Peyer's patch (tissue), 4 donors: Measurements from ENCODE around the gene DEXI. TPM values are rescaled to one million over a fixed set of nuclear protein-coding genes. Genes with fewer than 3 reads are reported as not detected.
"Not testable (repeated sequence)": the region's sequence is repeated elsewhere in the genome, so short reads cannot be mapped to it uniquely, and the experiment has no call there.

Source experiments
- DNase-seq, 3 donors: peaks; one replicate each; pipeline ENCODE4 v3.0.0-alpha.2; 2017 to 2019
- H3K27ac ChIP-seq, 4 donors: fragments of 200-600 bp; sonication (generic); one replicate each; pipeline ENCODE4 v1.5.1; 2016 to 2019
- H3K27me3 ChIP-seq, 2 donors: fragments of 200-600 bp; sonication (generic); one replicate each; pipeline ENCODE4 v1.5.1; 2019
- H3K36me3 ChIP-seq, 3 donors: fragments of 200-600 bp; sonication (generic); one replicate each; pipeline ENCODE4 v1.5.1; 2016 to 2019
- H3K4me1 ChIP-seq, 4 donors: fragments of 200-600 bp; sonication (generic); one replicate each; pipeline ENCODE4 v1.5.1; 2016 to 2019
- H3K4me3 ChIP-seq, 4 donors: fragments of 200-600 bp; sonication (generic); 1 replicate in 3 of 4; 2 replicates in 1 of 4; pipeline ENCODE4 v1.5.1; 2016 to 2019; ENCODE audit warnings: mild to moderate bottlenecking in 1 of 4
- H3K9me3 ChIP-seq, 4 donors: fragments of 200-600 bp; sonication (generic); one replicate each; pipeline ENCODE4 v1.5.1; 2016 to 2019; ENCODE audit warnings: mild to moderate bottlenecking in 1 of 4
- POLR2A ChIP-seq, 2 donors: fragments of 450-650 bp; IDR thresholded peaks; one replicate each; pipeline ENCODE4 v1.5.1; 2017; ENCODE audit warnings: antibody characterized with exemption in 2 of 2, mild to moderate bottlenecking in 2 of 2, moderate library complexity in 2 of 2
- total RNA-seq, 4 donors: library from RNA; depleted of rRNA; stranded (reverse); fragments of >200 nt; gene quantifications; one replicate each; pipeline ENCODE4 v1.1.0, GENCODE V29; 2016
- TF ChIP-seq, protein P1 (sequence below), 6 experiments: fragments of 450-650 bp in 4 of 6; fragments of 200-600 bp in 2 of 6; sonication (generic) in 1 of 6; IDR thresholded peaks; one replicate each; pipeline ENCODE4 v1.5.1; 2017 to 2019; ENCODE audit warnings: antibody characterized with exemption in 6 of 6, mild to moderate bottlenecking in 3 of 6, moderate library complexity in 1 of 6

Gene DEXI
- total RNA-seq, 4 donors from 2014 or later: 39.8 to 69.3 (median 60.9) TPM

DNA sequence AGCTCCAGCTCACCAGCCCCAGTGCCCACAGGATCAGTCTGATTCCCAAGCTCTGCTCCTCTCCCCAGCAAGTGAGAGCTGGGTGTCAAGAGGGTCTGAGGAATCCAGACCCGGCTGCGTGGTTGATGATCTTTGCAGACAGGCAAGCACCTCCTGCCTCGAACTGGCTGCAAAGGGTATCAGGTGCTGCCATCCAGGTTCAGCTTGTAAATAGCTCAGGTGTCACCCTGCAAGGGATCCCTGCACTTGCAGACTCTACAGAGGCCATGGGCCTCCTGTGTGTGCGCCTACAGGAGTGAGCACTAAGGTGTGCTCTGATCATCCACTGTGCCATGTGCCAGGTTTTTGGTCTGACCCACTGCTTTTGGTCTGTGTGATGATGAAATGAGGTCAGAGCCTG is 16.2 kb downstream of the DEXI start:
- H3K36me3 ChIP-seq: peaks cover 0 to 50% (median 0%) of the 10 kb centered on the region in 3 donors
- H3K9me3 ChIP-seq: no peaks in the 10 kb centered on the region
- no peak overlapping the region for H3K27ac ChIP-seq
- H3K27me3 ChIP-seq: no peaks in the 10 kb centered on the region
- H3K4me3 ChIP-seq: no peak overlapping the region
- no peak for DNase-seq
- peaks cover 0 to 14% (median 0%) of the 10 kb centered on the region in 4 donors for H3K4me1 ChIP-seq
- TF ChIP-seq, protein P1, sequence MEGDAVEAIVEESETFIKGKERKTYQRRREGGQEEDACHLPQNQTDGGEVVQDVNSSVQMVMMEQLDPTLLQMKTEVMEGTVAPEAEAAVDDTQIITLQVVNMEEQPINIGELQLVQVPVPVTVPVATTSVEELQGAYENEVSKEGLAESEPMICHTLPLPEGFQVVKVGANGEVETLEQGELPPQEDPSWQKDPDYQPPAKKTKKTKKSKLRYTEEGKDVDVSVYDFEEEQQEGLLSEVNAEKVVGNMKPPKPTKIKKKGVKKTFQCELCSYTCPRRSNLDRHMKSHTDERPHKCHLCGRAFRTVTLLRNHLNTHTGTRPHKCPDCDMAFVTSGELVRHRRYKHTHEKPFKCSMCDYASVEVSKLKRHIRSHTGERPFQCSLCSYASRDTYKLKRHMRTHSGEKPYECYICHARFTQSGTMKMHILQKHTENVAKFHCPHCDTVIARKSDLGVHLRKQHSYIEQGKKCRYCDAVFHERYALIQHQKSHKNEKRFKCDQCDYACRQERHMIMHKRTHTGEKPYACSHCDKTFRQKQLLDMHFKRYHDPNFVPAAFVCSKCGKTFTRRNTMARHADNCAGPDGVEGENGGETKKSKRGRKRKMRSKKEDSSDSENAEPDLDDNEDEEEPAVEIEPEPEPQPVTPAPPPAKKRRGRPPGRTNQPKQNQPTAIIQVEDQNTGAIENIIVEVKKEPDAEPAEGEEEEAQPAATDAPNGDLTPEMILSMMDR (IDR thresholded peaks at IDR 0.05): no peak
- no peak for TF ChIP-seq POLR2A (IDR thresholded peaks at IDR 0.05)

DNA sequence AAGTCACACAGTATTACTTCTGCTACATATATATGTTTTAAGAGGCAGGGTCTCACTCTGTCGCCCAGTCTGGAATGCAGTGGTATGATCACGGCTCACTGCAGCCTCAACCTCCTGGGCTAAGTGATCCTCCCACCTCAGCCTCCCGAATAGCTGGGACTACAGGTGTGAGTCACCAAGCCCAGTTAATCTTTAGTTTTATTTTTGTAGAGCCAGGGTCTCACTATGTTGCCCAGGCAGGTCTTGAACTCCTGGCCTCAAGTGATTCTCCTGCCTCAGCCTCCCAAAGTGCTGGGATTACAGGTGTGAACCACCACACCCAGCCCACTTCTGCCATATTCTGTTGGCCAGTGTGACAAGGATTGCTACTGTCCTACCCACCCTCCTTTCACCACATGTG is 17.0 kb downstream of the DEXI start:
- not testable (repeated sequence) for H3K9me3 ChIP-seq, DNase-seq

DNA sequence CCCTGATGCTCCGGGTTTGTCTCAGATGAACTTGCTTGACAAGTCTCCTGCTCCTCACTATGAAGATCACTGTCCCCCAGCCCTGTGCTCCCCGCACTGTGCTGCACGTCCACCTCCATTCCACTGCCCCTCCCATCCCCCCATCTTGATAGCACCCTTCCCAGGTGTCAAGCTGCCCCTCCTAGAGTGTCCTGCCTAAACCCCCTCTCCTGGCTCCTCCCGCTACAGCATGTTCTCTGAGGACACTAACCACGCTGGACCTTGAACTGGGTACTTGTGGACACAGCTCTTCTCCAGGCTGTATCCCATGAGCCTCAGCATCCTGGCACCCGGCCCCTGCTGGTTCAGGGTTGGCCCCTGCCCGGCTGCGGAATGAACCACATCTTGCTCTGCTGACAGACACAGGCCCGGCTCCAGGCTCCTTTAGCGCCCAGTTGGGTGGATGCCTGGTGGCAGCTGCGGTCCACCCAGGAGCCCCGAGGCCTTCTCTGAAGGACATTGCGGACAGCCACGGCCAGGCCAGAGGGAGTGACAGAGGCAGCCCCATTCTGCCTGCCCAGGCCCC is 18.5 kb downstream of the DEXI start:
- peak in 2 of 3 donors; percentile 71 to 78 for DNase-seq
- H3K4me1 ChIP-seq: peaks cover 0 to 14% (median 0%) of the 10 kb centered on the region in 4 donors
- peaks cover 0 to 46% (median 0%) of the 10 kb centered on the region in 3 donors for H3K36me3 ChIP-seq
- no peaks in the 10 kb centered on the region for H3K9me3 ChIP-seq
- no peak for TF ChIP-seq POLR2A (IDR thresholded peaks at IDR 0.05)
- TF ChIP-seq, protein P1 (IDR thresholded peaks at IDR 0.05): no peak
- no peaks in the 10 kb centered on the region for H3K27me3 ChIP-seq
- no peak overlapping the region for H3K4me3 ChIP-seq
- H3K27ac ChIP-seq: peak overlapping the region in 2 of 4 donors; percentile 43 to 62

More for the DNA sequence above, 17.0 kb downstream of the DEXI start:
- H3K4me3 ChIP-seq, H3K27me3 ChIP-seq, H3K27ac ChIP-seq: not testable (repeated sequence)
- Histone ChIP-seq H3K4me1 (peaks cover 0 to 14% (median 0%) of the 10 kb centered on the region in 4 donors), H3K36me3 (peaks cover 0 to 50% (median 0%) of the 10 kb centered on the region in 3 donors)

DNA sequence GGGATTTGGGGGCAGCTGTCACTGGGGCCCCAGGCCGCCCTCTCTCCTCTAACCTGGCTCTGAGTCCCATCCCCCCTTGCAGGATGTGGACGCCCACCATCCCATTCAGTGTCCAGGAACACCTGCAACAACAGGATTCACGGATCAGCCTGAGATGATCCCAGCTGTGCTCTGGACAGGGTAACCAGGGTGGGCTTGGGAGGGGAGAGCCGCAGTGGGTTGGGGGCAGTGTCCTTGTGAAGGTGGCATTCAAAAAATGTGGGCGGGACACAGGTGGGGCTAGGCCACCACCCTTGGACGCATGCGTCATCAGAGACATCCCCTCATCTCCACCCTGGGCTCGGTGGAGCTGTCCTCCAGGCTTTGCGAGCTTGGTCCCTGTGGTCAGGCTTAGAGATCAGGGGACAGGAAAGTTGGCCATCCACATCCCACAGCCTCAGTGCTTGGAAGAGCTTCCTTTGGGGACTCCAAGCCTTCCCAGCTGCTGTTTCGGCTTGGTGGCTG is 19.1 kb downstream of the DEXI start:
- Histone ChIP-seq H3K4me3 (no peak overlapping the region), H3K9me3 (no peaks in the 10 kb centered on the region), H3K27me3 (no peaks in the 10 kb centered on the region), H3K36me3 (peaks cover 0 to 41% (median 0%) of the 10 kb centered on the region in 3 donors), H3K4me1 (peaks cover 0 to 19% (median 2%) of the 10 kb centered on the region in 4 donors), H3K27ac (peak overlapping the region in 2 of 4 donors; percentile 43 to 62)
- no peak for TF ChIP-seq POLR2A (IDR thresholded peaks at IDR 0.05)
- TF ChIP-seq, protein P1 (IDR thresholded peaks at IDR 0.05): no peak
- no peak for DNase-seq

GRCh38 chr16:10922328-10923145 is 19.7 kb downstream of the DEXI start:
- DNase-seq: no peak
- TF ChIP-seq, protein P1 (IDR thresholded peaks at IDR 0.05): no peak
- TF ChIP-seq POLR2A (IDR thresholded peaks at IDR 0.05): no peak
- peaks cover 0 to 34% (median 0%) of the 10 kb centered on the region in 3 donors for H3K36me3 ChIP-seq
- no peaks in the 10 kb centered on the region for H3K9me3 ChIP-seq
- no peak overlapping the region for H3K4me3 ChIP-seq
- H3K4me1 ChIP-seq: peaks cover 0 to 25% (median 2%) of the 10 kb centered on the region in 4 donors
- no peaks in the 10 kb centered on the region for H3K27me3 ChIP-seq
- H3K27ac ChIP-seq: no peak overlapping the region
